HL-60 (cell line): ENCODE measurements around the gene RGS7.

Experiments used
- CTCF ChIP-seq: IDR thresholded peaks from one replicate; pipeline ENCODE4 v1.5.1; 2011; ENCODE audit warnings: low read length, control low read depth, inconsistent platforms; ENCODE audit not compliant: insufficient read depth
- GABPA ChIP-seq: IDR thresholded peaks from 2 replicates; pipeline ENCODE4 v1.6.1; 2012; ENCODE audit warnings: low read depth
- POLR2AphosphoS5 ChIP-seq: IDR thresholded peaks from 2 replicates; pipeline ENCODE4 v1.6.1; 2012; ENCODE audit warnings: low read depth
- SPI1 ChIP-seq: IDR thresholded peaks from 2 replicates; pipeline ENCODE4 v1.6.1; 2012; ENCODE audit warnings: low read depth, mild to moderate bottlenecking, borderline replicate concordance

GRCh38 chr1:241323514-241324195, 33.4 kb downstream of the RGS7 start:
- TF ChIP-seq POLR2AphosphoS5 (no peak), CTCF (no peak), SPI1 (no peak), GABPA (no peak)
